Thoracic aorta (tissue), 2 donors: ENCODE data around the gene COL6A6. TPM values are rescaled to one million over a fixed set of nuclear protein-coding genes. Genes with fewer than 3 reads are reported as not detected.

Experiments used
- ATAC-seq: fragments of 150-250 bp; one replicate; pipeline ENCODE4 v1.8.0; 2017; ENCODE audit warnings: low read depth; ENCODE audit not compliant: insufficient number of reproducible peaks, low FRiP score
- DNase-seq: peaks from one replicate; pipeline ENCODE4 v3.0.0-alpha.2; 2020; ENCODE audit warnings: low spot score
- H3K27ac ChIP-seq, 2 donors: fragments of 200-600 bp; sonication (generic); 1 replicate in 1 of 2; 2 replicates in 1 of 2; pipeline ENCODE4 v1.5.1; 2016; ENCODE audit warnings: mild to moderate bottlenecking in 2 of 2, moderate library complexity in 2 of 2
- H3K27me3 ChIP-seq: fragments of 200-600 bp; sonication (generic); replicated peaks from 2 replicates; pipeline ENCODE4 v1.6.0; 2016; ENCODE audit warnings: mild to moderate bottlenecking; ENCODE audit not compliant: insufficient read depth
- H3K36me3 ChIP-seq: fragments of 200-600 bp; sonication (generic); one replicate; pipeline ENCODE4 v1.5.1; 2016
- H3K4me1 ChIP-seq, 2 donors: fragments of 200-600 bp; sonication (generic); 1 replicate in 1 of 2; 2 replicates in 1 of 2; pipeline versions ENCODE4 v1.5.1 to v1.6.0; 2016; ENCODE audit warnings: low read depth in 2 of 2, mild to moderate bottlenecking in 1 of 2; ENCODE audit not compliant: control insufficient read depth in 1 of 2
- H3K4me3 ChIP-seq: fragments of 200-600 bp; sonication (generic); 2 replicates; pipeline ENCODE4 v1.5.1; 2016; ENCODE audit warnings: mild to moderate bottlenecking
- H3K9me3 ChIP-seq: fragments of 200-600 bp; sonication (generic); 2 replicates; pipeline ENCODE4 v1.5.1; 2016
- CTCF ChIP-seq: fragments of 200-600 bp; sonication (generic); IDR thresholded peaks from one replicate; pipeline ENCODE4 v1.5.1; 2019; ENCODE audit warnings: antibody characterized with exemption
- total RNA-seq, 2 donors: library from RNA; depleted of rRNA; stranded (reverse); fragments of >200 nt; gene quantifications; one replicate each; pipeline versions ENCODE4 v1.1.0 to v1.2.3, GENCODE V29; 2016

Gene COL6A6
- total RNA-seq, 2 donors from 2014 or later, result 0.14 to 0.42 TPM

GRCh38 chr3:130488288-130488687 is 28.7 kb upstream of the COL6A6 start:
- no peak overlapping the region for H3K4me3 ChIP-seq
- no peaks in the 10 kb centered on the region for H3K27me3 ChIP-seq
- H3K9me3 ChIP-seq, result no peaks in the 10 kb centered on the region
- no peak overlapping the region for H3K27ac ChIP-seq
- H3K4me1 ChIP-seq, result no peaks in the 10 kb centered on the region
- no peak for DNase-seq
- no peaks in the 10 kb centered on the region for H3K36me3 ChIP-seq
- ATAC-seq, result no peak
- no peak for TF ChIP-seq CTCF

- TF ChIP-seq CTCF, result no peak
- Histone ChIP-seq H3K9me3 (no peaks in the 10 kb centered on the region), H3K27me3 (no peaks in the 10 kb centered on the region), H3K4me1 (no peaks in the 10 kb centered on the region), H3K27ac (no peak overlapping the region), H3K4me3 (no peak overlapping the region), H3K36me3 (no peaks in the 10 kb centered on the region)
- no peak for ATAC-seq
- DNase-seq, result no peak
Measured at GRCh38 chr3:130488769-130489450, 28.1 kb upstream of the COL6A6 start.

- Histone ChIP-seq H3K4me3 (no peak overlapping the region), H3K4me1 (no peaks in the 10 kb centered on the region), H3K27me3 (no peaks in the 10 kb centered on the region), H3K9me3 (no peaks in the 10 kb centered on the region), H3K27ac (no peak overlapping the region), H3K36me3 (no peaks in the 10 kb centered on the region)
- DNase-seq (no peak), ATAC-seq (no peak)
- no peak for TF ChIP-seq CTCF
Measured at GRCh38 chr3:130490241-130490640, 26.7 kb upstream of the COL6A6 start.

- no peak overlapping the region for H3K27ac ChIP-seq
- no peak for TF ChIP-seq CTCF
- no peaks in the 10 kb centered on the region for H3K4me1 ChIP-seq
- H3K4me3 ChIP-seq, result no peak overlapping the region
- DNase-seq (no peak), ATAC-seq (no peak)
- H3K36me3 ChIP-seq, result no peaks in the 10 kb centered on the region
- H3K27me3 ChIP-seq, result no peaks in the 10 kb centered on the region
- no peaks in the 10 kb centered on the region for H3K9me3 ChIP-seq
Measured at GRCh38 chr3:130491431-130491830, 25.5 kb upstream of the COL6A6 start.

- Histone ChIP-seq H3K4me3 (no peak overlapping the region), H3K27me3 (no peaks in the 10 kb centered on the region), H3K9me3 (no peaks in the 10 kb centered on the region), H3K27ac (no peak overlapping the region), H3K4me1 (no peaks in the 10 kb centered on the region), H3K36me3 (no peaks in the 10 kb centered on the region)
- ATAC-seq (no peak), DNase-seq (no peak)
- no peak for TF ChIP-seq CTCF
Measured at GRCh38 chr3:130504701-130505100, 12.3 kb upstream of the COL6A6 start.
